ENCODE measurements around the gene MICA. TPM values are rescaled to one million over a fixed set of nuclear protein-coding genes. Genes with fewer than 3 reads are reported as not detected.

MICA gene
- total RNA-seq, 4 donors from 2014 or later, result 7.8 to 45.3 (median 19.9) TPM

- Histone ChIP-seq H3K36me3 (peaks cover 0 to 10% (median 2%) of the 10 kb centered on the region in 4 donors), H3K9me3 (no peaks in the 10 kb centered on the region), H3K27me3 (no peaks in the 10 kb centered on the region), H3K27ac (peak overlapping the region in 2 of 4 donors; percentile 32 to 80), H3K4me1 (peaks cover 6 to 22% (median 16%) of the 10 kb centered on the region in 4 donors), H3K4me3 (peak overlapping the region; percentile 15 to 92 (median 60))
- TF ChIP-seq CTCF (IDR thresholded peaks at IDR 0.05) (no peak), POLR2AphosphoS5 (IDR thresholded peaks at IDR 0.05) (no peak), POLR2A (IDR thresholded peaks at IDR 0.05) (no peak), EP300 (IDR thresholded peaks at IDR 0.05; ENCODE audit: low read depth) (no peak)
- DNase-seq, result no peak
- intact Hi-C loops (cut with DNase I; ENCODE audit: low total_unique reads) (no loop called here), in situ Hi-C loops (cut with MboI; ENCODE audit: low pct_ligation_motif_present in 1 of 4, low pct_unique_long_range_greater_than_20kb in 1 of 4, low sequenced_read_pairs in 3 of 4) (no loop called here)
- WGBS, 2 donors (ENCODE audit: low coverage in 1 of 2), result 51 to 67% methylated on average over 4 to 5 of the region's 5 CpGs
These were observed 47.8 kb upstream of the MICA start for GRCh38 chr6:31355583-31355948.

- in situ Hi-C loops (cut with MboI; ENCODE audit: low pct_ligation_motif_present in 1 of 4, low pct_unique_long_range_greater_than_20kb in 1 of 4, low sequenced_read_pairs in 3 of 4), result no loop called here
- peak overlapping the region; percentile 56 to 92 (median 62) for H3K4me3 ChIP-seq
- peaks cover 6 to 22% (median 16%) of the 10 kb centered on the region in 4 donors for H3K4me1 ChIP-seq
- WGBS, 2 donors (ENCODE audit: low coverage in 1 of 2), result 0% methylated on average over 38 of the region's 83 CpGs; no CpG with 5 or more reads in 1 of the 2 donors
- H3K27me3 ChIP-seq, result no peaks in the 10 kb centered on the region
- H3K36me3 ChIP-seq, result peaks cover 0 to 10% (median 2%) of the 10 kb centered on the region in 4 donors
- TF ChIP-seq POLR2AphosphoS5 (IDR thresholded peaks at IDR 0.05) (peak in 1 of 3 donors; percentile 6), CTCF (IDR thresholded peaks at IDR 0.05) (no peak)
- DNase-seq, result peak; percentile 64
- no peaks in the 10 kb centered on the region for H3K9me3 ChIP-seq
- peak overlapping the region; percentile 80 to 92 (median 90) for H3K27ac ChIP-seq
- intact Hi-C loops (cut with DNase I; ENCODE audit: low total_unique reads), result no loop called here
These were observed 47.0 kb upstream of the MICA start for GRCh38 chr6:31356216-31356945.

GRCh38 chr6:31356946-31357466 is 46.4 kb upstream of the MICA start, which contains the start of gene HLA-B:
HLA-B (minus strand) TSS chr6:31357179; CDS start chr6:31357158, 21 bp downstream.
- intact Hi-C loops (cut with DNase I; ENCODE audit: low total_unique reads) (no loop called here), in situ Hi-C loops (cut with MboI; ENCODE audit: low pct_ligation_motif_present in 1 of 4, low pct_unique_long_range_greater_than_20kb in 1 of 4, low sequenced_read_pairs in 3 of 4) (no loop called here)
- Histone ChIP-seq H3K4me3 (peak within 1 kb of the TSS; percentile 56 to 92 (median 62)), H3K9me3 (no peaks in the 10 kb centered on the region), H3K4me1 (peaks cover 6 to 22% (median 16%) of the 10 kb centered on the region in 4 donors), H3K27ac (peak within 1 kb of the TSS; percentile 80 to 92 (median 90)), H3K36me3 (peaks cover 0 to 10% (median 2%) of the 10 kb centered on the region in 4 donors), H3K27me3 (peaks cover 3% of the 10 kb centered on the region)
- WGBS, 2 donors (ENCODE audit: low coverage in 1 of 2), result 0% methylated on average over 39 of the region's 39 CpGs; no CpG with 5 or more reads in 1 of the 2 donors
- TF ChIP-seq POLR2AphosphoS5 (IDR thresholded peaks at IDR 0.05), result peak in 1 of 3 donors; percentile 96
- TF ChIP-seq EP300 (IDR thresholded peaks at IDR 0.05; ENCODE audit: low read depth), result no peak
- peak; percentile 89 for DNase-seq

- intact Hi-C loops (cut with DNase I; ENCODE audit: low total_unique reads) (no loop called here), in situ Hi-C loops (cut with MboI; ENCODE audit: low pct_ligation_motif_present in 1 of 4, low pct_unique_long_range_greater_than_20kb in 1 of 4, low sequenced_read_pairs in 3 of 4) (no loop called here)
- no peak for DNase-seq
- H3K27me3 ChIP-seq, result peaks cover 4% of the 10 kb centered on the region
- no peaks in the 10 kb centered on the region for H3K9me3 ChIP-seq
- WGBS, 2 donors (ENCODE audit: low coverage in 1 of 2), result 27 to 34% methylated on average over 5 to 6 of the region's 6 CpGs
- peak overlapping the region in 1 of 4 donors; percentile 56 for H3K4me3 ChIP-seq
- H3K27ac ChIP-seq, result peak overlapping the region in 2 of 4 donors; percentile 88 to 92
- peaks cover 0 to 10% (median 2%) of the 10 kb centered on the region in 4 donors for H3K36me3 ChIP-seq
- no peak for TF ChIP-seq POLR2A (IDR thresholded peaks at IDR 0.05)
- no peak for TF ChIP-seq POLR2AphosphoS5 (IDR thresholded peaks at IDR 0.05)
- TF ChIP-seq CTCF (IDR thresholded peaks at IDR 0.05), result no peak
- TF ChIP-seq EP300 (IDR thresholded peaks at IDR 0.05; ENCODE audit: low read depth), result no peak
- H3K4me1 ChIP-seq, result peaks cover 6 to 22% (median 16%) of the 10 kb centered on the region in 4 donors
These were observed 45.5 kb upstream of the MICA start for GRCh38 chr6:31357886-31358285.
